ENCODE data around the gene GAL3ST2. TPM values are rescaled to one million over a fixed set of nuclear protein-coding genes. Genes with fewer than 3 reads are reported as not detected.
"Not testable (repeated sequence)": the region's sequence is repeated elsewhere in the genome, so short reads cannot be mapped to it uniquely, and the experiment has no call there.

Gene GAL3ST2
- total RNA-seq, 2 experiments from 2014 or later, result 1.5 to 1.9 TPM

GRCh38 chr2:241788572-241788971 is 11.9 kb downstream of the GAL3ST2 start:
- Mint-ChIP-seq H3K27me3 (no peaks in the 10 kb centered on the region), H3K4me1 (ENCODE audit: low read depth) (no peaks in the 10 kb centered on the region), H3K4me3 (no peak overlapping the region), H3K27ac (no peak overlapping the region), H3K36me3 (ENCODE audit: low read depth) (no peaks in the 10 kb centered on the region), H3K9me3 (no peaks in the 10 kb centered on the region)
- no peak overlapping the region for H3K4me3 ChIP-seq (ENCODE audit: low read length)
- H3K36me3 ChIP-seq (ENCODE audit: insufficient read depth, low read length), result no peaks in the 10 kb centered on the region
- POLR2A ChIA-PET, result no interaction called here
- TF ChIP-seq CTCF (IDR thresholded peaks at IDR 0.05), result no peak
- ATAC-seq (ENCODE audit: poor library complexity) (no peak), DNase-seq (peak in 2 of 14 experiments; percentile 22 to 42)
- H3K4me1 ChIP-seq (ENCODE audit: insufficient read depth, low read length), result no peaks in the 10 kb centered on the region
- CTCF ChIA-PET, result interaction anchor here (1.0 to 1.9 kb wide), 2 partner anchors 25 to 54 kb away, joined by 4 to 7 read pairs; partner anchors contain the start of gene D2HGDH
- intact Hi-C loops (cut with DNase I, micrococcal nuclease), result no loop called here
- no peaks in the 10 kb centered on the region for H3K27me3 ChIP-seq (ENCODE audit: control insufficient read depth in 1 of 2, insufficient read depth in 2 of 2, low read length in 2 of 2)
- H3K27ac ChIP-seq (ENCODE audit: low read depth in 1 of 2, low read length in 2 of 2), result no peak overlapping the region
- H3K9me3 ChIP-seq (ENCODE audit: control insufficient read depth in 1 of 2, insufficient read depth in 1 of 2, low read length in 2 of 2), result no peaks in the 10 kb centered on the region

GRCh38 chr2:241791385-241791784 is 14.8 kb downstream of the GAL3ST2 start:
- intact Hi-C loops (cut with DNase I, micrococcal nuclease); H3K4me3 ChIP-seq (ENCODE audit: low read length); H3K27me3 ChIP-seq (ENCODE audit: control insufficient read depth in 1 of 2, insufficient read depth in 2 of 2, low read length in 2 of 2); CTCF ChIA-PET; ATAC-seq (ENCODE audit: poor library complexity); H3K9me3 Mint-ChIP-seq; H3K4me3 Mint-ChIP-seq; POLR2A ChIA-PET; H3K36me3 Mint-ChIP-seq (ENCODE audit: low read depth); H3K9me3 ChIP-seq (ENCODE audit: control insufficient read depth in 1 of 2, insufficient read depth in 1 of 2, low read length in 2 of 2); H3K27ac Mint-ChIP-seq; H3K36me3 ChIP-seq (ENCODE audit: insufficient read depth, low read length); DNase-seq; H3K27ac ChIP-seq (ENCODE audit: low read depth in 1 of 2, low read length in 2 of 2); H3K4me1 ChIP-seq (ENCODE audit: insufficient read depth, low read length); H3K27me3 Mint-ChIP-seq; H3K4me1 Mint-ChIP-seq (ENCODE audit: low read depth): not testable (repeated sequence)

GRCh38 chr2:241793385-241793784 is 16.8 kb downstream of the GAL3ST2 start:
- intact Hi-C loops (cut with DNase I, micrococcal nuclease), result no loop called here
- Histone ChIP-seq H3K27me3 (ENCODE audit: control insufficient read depth in 1 of 2, insufficient read depth in 2 of 2, low read length in 2 of 2) (no peaks in the 10 kb centered on the region), H3K4me1 (ENCODE audit: insufficient read depth, low read length) (no peaks in the 10 kb centered on the region), H3K9me3 (ENCODE audit: control insufficient read depth in 1 of 2, insufficient read depth in 1 of 2, low read length in 2 of 2) (no peaks in the 10 kb centered on the region), H3K36me3 (ENCODE audit: insufficient read depth, low read length) (no peaks in the 10 kb centered on the region), H3K27ac (ENCODE audit: low read depth in 1 of 2, low read length in 2 of 2) (no peak overlapping the region), H3K4me3 (ENCODE audit: low read length) (no peak overlapping the region)
- ChIA-PET CTCF (no interaction called here), POLR2A (no interaction called here)
- no peaks in the 10 kb centered on the region for H3K9me3 Mint-ChIP-seq
- no peaks in the 10 kb centered on the region for H3K27me3 Mint-ChIP-seq
- no peaks in the 10 kb centered on the region for H3K36me3 Mint-ChIP-seq (ENCODE audit: low read depth)
- H3K4me3 Mint-ChIP-seq, result no peak overlapping the region
- H3K4me1 Mint-ChIP-seq (ENCODE audit: low read depth), result no peaks in the 10 kb centered on the region
- ATAC-seq (ENCODE audit: poor library complexity) (no peak), DNase-seq (no peak)
- no peak for TF ChIP-seq CTCF (IDR thresholded peaks at IDR 0.05)
- H3K27ac Mint-ChIP-seq, result no peak overlapping the region

GRCh38 chr2:241794250-241794823 is 17.7 kb downstream of the GAL3ST2 start:
- intact Hi-C loops (cut with DNase I, micrococcal nuclease), result no loop called here

More at GRCh38 chr2:241794250-241794823, 17.7 kb downstream of the GAL3ST2 start:
- Mint-ChIP-seq H3K27me3 (no peaks in the 10 kb centered on the region), H3K36me3 (ENCODE audit: low read depth) (no peaks in the 10 kb centered on the region), H3K4me1 (ENCODE audit: low read depth) (no peaks in the 10 kb centered on the region), H3K9me3 (no peaks in the 10 kb centered on the region), H3K27ac (no peak overlapping the region), H3K4me3 (no peak overlapping the region)
- ATAC-seq (ENCODE audit: poor library complexity) (no peak), DNase-seq (no peak)
- H3K36me3 ChIP-seq (ENCODE audit: insufficient read depth, low read length), result no peaks in the 10 kb centered on the region
- no peak overlapping the region for H3K27ac ChIP-seq (ENCODE audit: low read depth in 1 of 2, low read length in 2 of 2)
- no peak overlapping the region for H3K4me3 ChIP-seq (ENCODE audit: low read length)
- POLR2A ChIA-PET, result no interaction called here
- H3K4me1 ChIP-seq (ENCODE audit: insufficient read depth, low read length), result no peaks in the 10 kb centered on the region
- CTCF ChIA-PET, result no interaction called here
- no peaks in the 10 kb centered on the region for H3K9me3 ChIP-seq (ENCODE audit: control insufficient read depth in 1 of 2, insufficient read depth in 1 of 2, low read length in 2 of 2)
- H3K27me3 ChIP-seq (ENCODE audit: control insufficient read depth in 1 of 2, insufficient read depth in 2 of 2, low read length in 2 of 2), result no peaks in the 10 kb centered on the region
- no peak for TF ChIP-seq CTCF (IDR thresholded peaks at IDR 0.05)
